ENCODE measurements around the gene DDX18. TPM values are rescaled to one million over a fixed set of nuclear protein-coding genes. Genes with fewer than 3 reads are reported as not detected.
A peak's percentile ranks its signal among the peaks of the same experiment; 100 is the strongest.

Gene DDX18
- total RNA-seq, 4 donors from 2014 or later: 28.4 to 484 (median 43.5) TPM

DNA sequence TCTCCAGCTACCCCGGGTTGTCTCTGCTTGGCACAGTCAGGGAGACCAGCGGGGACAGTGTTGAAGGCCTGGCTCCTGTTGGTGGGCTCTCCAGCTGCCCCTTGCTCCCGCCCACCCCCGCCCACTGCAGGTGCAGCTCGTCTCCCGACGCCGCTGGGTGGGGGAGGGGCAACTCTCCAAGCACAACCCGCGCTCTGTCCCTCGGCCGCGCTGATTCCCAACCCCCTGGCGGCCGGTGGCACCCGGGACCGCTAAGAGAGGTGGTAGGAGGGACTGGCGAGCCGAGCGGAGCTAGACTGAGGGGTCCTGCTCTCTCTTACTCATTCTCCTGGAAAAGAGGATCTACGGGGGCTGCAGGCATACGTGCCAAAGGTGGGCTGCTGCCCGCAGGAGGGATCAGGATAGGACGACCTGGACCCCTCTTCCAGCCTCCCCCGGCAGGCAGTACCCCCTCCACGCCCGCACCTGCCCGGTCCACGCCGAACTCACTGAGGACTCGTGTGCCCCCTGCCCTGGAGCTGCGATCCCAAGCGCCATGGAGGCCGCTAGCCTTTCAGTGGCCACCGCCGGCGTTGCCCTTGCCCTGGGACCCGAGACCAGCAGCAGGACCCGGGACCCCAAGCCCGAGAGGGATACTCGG, 44.5 kb downstream of the DDX18 start:
- 74% methylated on average over 30 of the region's 41 CpGs; no CpG with 5 or more reads in 1 of the 2 donors for WGBS, 2 donors (ENCODE audit: low coverage in 1 of 2)
- in situ Hi-C loops (cut with MboI; ENCODE audit: low pct_ligation_motif_present in 1 of 4, low pct_unique_long_range_greater_than_20kb in 1 of 4, low sequenced_read_pairs in 3 of 4): no loop called here
- no peak for DNase-seq
- intact Hi-C loops (cut with DNase I; ENCODE audit: low total_unique reads): no loop called here
- H3K9me3 ChIP-seq: no peaks in the 10 kb centered on the region
- no peak overlapping the region for H3K4me3 ChIP-seq
- H3K4me1 ChIP-seq: no peaks in the 10 kb centered on the region
- H3K27me3 ChIP-seq: peaks cover 29% of the 10 kb centered on the region
- TF ChIP-seq EP300 (IDR thresholded peaks at IDR 0.05; ENCODE audit: low read depth) (no peak), POLR2A (IDR thresholded peaks at IDR 0.05) (no peak), POLR2AphosphoS5 (IDR thresholded peaks at IDR 0.05) (no peak)
- TF ChIP-seq, protein P1, sequence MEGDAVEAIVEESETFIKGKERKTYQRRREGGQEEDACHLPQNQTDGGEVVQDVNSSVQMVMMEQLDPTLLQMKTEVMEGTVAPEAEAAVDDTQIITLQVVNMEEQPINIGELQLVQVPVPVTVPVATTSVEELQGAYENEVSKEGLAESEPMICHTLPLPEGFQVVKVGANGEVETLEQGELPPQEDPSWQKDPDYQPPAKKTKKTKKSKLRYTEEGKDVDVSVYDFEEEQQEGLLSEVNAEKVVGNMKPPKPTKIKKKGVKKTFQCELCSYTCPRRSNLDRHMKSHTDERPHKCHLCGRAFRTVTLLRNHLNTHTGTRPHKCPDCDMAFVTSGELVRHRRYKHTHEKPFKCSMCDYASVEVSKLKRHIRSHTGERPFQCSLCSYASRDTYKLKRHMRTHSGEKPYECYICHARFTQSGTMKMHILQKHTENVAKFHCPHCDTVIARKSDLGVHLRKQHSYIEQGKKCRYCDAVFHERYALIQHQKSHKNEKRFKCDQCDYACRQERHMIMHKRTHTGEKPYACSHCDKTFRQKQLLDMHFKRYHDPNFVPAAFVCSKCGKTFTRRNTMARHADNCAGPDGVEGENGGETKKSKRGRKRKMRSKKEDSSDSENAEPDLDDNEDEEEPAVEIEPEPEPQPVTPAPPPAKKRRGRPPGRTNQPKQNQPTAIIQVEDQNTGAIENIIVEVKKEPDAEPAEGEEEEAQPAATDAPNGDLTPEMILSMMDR (IDR thresholded peaks at IDR 0.05): no peak
- H3K36me3 ChIP-seq: no peaks in the 10 kb centered on the region
- H3K27ac ChIP-seq: no peak overlapping the region

DNA sequence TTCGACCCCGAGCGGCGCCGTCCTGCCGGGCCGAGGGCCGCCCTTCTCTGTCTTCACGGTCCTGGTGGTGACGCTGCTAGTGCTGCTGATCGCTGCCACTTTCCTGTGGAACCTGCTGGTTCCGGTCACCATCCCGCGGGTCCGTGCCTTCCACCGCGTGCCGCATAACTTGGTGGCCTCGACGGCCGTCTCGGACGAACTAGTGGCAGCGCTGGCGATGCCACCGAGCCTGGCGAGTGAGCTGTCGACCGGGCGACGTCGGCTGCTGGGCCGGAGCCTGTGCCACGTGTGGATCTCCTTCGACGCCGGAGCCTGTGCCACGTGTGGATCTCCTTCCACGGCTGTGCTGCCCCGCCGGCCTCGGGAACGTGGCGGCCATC, 45.0 kb downstream of the DDX18 start:
- in situ Hi-C loops (cut with MboI; ENCODE audit: low pct_ligation_motif_present in 1 of 4, low pct_unique_long_range_greater_than_20kb in 1 of 4, low sequenced_read_pairs in 3 of 4) (no loop called here), intact Hi-C loops (cut with DNase I; ENCODE audit: low total_unique reads) (no loop called here)
- TF ChIP-seq EP300 (IDR thresholded peaks at IDR 0.05; ENCODE audit: low read depth) (no peak), POLR2A (IDR thresholded peaks at IDR 0.05) (no peak), POLR2AphosphoS5 (IDR thresholded peaks at IDR 0.05) (no peak)
- TF ChIP-seq, protein P1 (IDR thresholded peaks at IDR 0.05): no peak
- 83% methylated on average over 36 of the region's 44 CpGs; no CpG with 5 or more reads in 1 of the 2 donors for WGBS, 2 donors (ENCODE audit: low coverage in 1 of 2)
- Histone ChIP-seq H3K9me3 (no peaks in the 10 kb centered on the region), H3K4me3 (no peak overlapping the region), H3K4me1 (no peaks in the 10 kb centered on the region), H3K27ac (no peak overlapping the region), H3K27me3 (peaks cover 29% of the 10 kb centered on the region), H3K36me3 (no peaks in the 10 kb centered on the region)
- DNase-seq: no peak

DNA sequence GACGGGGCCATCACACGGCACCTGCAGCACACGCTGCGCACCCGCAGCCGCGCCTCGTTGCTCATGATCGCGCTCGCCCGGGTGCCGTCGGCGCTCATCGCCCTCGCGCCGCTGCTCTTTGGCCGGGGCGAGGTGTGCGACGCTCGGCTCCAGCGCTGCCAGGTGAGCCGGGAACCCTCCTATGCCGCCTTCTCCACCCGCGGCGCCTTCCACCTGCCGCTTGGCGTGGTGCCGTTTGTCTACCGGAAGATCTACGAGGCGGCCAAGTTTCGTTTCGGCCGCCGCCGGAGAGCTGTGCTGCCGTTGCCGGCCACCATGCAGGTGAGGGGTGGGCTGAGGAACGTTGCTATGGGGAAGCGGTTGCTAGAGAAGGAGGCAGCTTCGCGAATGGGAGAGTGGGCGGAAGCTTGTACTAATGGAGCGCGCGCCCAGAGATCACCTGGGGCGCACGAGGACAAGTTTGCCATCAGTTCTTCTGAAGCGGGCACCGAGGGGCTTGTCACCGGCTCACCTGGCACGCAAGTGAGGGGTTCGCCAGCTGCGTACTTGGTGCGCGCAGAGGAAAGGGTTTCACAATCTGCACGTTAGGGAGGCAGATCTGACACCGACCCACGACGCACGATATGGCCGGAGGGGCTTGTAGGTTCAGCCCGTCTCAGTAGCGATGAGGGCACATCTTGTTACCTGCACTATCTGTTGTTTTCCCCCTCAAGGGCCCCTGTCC, 45.6 kb downstream of the DDX18 start:
- TF ChIP-seq POLR2AphosphoS5 (IDR thresholded peaks at IDR 0.05): no peak
- TF ChIP-seq POLR2A (IDR thresholded peaks at IDR 0.05): no peak
- no peak for TF ChIP-seq EP300 (IDR thresholded peaks at IDR 0.05; ENCODE audit: low read depth)
- TF ChIP-seq, protein P1 (IDR thresholded peaks at IDR 0.05): no peak
- H3K4me1 ChIP-seq: no peaks in the 10 kb centered on the region
- DNase-seq: no peak
- H3K27ac ChIP-seq: no peak overlapping the region
- peaks cover 29% of the 10 kb centered on the region for H3K27me3 ChIP-seq
- 73% methylated on average over 60 of the region's 69 CpGs; no CpG with 5 or more reads in 1 of the 2 donors for WGBS, 2 donors (ENCODE audit: low coverage in 1 of 2)
- no peaks in the 10 kb centered on the region for H3K9me3 ChIP-seq
- H3K4me3 ChIP-seq: peak overlapping the region in 1 of 4 donors; percentile 32
- in situ Hi-C loops (cut with MboI; ENCODE audit: low pct_ligation_motif_present in 1 of 4, low pct_unique_long_range_greater_than_20kb in 1 of 4, low sequenced_read_pairs in 3 of 4): no loop called here
- no peaks in the 10 kb centered on the region for H3K36me3 ChIP-seq
- intact Hi-C loops (cut with DNase I; ENCODE audit: low total_unique reads): no loop called here

DNA sequence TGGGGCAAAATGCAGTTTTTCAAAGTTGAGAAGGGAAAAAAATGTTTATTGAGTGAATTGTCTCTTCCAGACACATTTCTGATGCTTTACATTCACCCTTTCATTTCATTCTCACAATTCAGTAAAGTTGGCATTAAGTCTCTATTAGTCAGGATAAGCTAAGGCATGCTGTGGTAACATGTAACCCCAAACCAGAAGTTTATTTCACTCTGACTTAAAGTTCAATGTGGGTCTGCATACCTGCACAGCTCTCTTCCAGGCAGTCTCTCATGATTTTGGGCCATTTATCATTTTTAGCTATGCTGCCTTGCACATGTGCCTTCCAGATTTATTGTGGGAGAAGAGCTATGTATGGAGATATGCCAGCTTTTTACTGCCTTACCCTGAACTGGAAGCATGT, 48.0 kb downstream of the DDX18 start:
- Histone ChIP-seq H3K36me3 (no peaks in the 10 kb centered on the region), H3K9me3 (no peaks in the 10 kb centered on the region), H3K27me3 (peaks cover 29% of the 10 kb centered on the region), H3K27ac (no peak overlapping the region), H3K4me1 (no peaks in the 10 kb centered on the region), H3K4me3 (no peak overlapping the region)
- no peak for TF ChIP-seq POLR2A (IDR thresholded peaks at IDR 0.05)
- no peak for TF ChIP-seq POLR2AphosphoS5 (IDR thresholded peaks at IDR 0.05)
- TF ChIP-seq, protein P1 (IDR thresholded peaks at IDR 0.05): no peak
- no peak for TF ChIP-seq EP300 (IDR thresholded peaks at IDR 0.05; ENCODE audit: low read depth)
- DNase-seq: no peak
- intact Hi-C loops (cut with DNase I; ENCODE audit: low total_unique reads): no loop called here
- in situ Hi-C loops (cut with MboI; ENCODE audit: low pct_ligation_motif_present in 1 of 4, low pct_unique_long_range_greater_than_20kb in 1 of 4, low sequenced_read_pairs in 3 of 4): no loop called here
